Stimulated activated CD8-positive, alpha-beta memory T cell treated with anti-CD3 and anti-CD28 coated beads, Interleukin-2, amount 100 ng/mL, for 1 hour (primary cell): ENCODE measurements around the gene NF2.

Experiments
- DNase-seq, 2 donors: peaks; one replicate each; pipeline ENCODE4 v3.0.0-alpha.2; 2020; ENCODE audit warnings: low read depth in 2 of 2

The NF2 gene

DNA sequence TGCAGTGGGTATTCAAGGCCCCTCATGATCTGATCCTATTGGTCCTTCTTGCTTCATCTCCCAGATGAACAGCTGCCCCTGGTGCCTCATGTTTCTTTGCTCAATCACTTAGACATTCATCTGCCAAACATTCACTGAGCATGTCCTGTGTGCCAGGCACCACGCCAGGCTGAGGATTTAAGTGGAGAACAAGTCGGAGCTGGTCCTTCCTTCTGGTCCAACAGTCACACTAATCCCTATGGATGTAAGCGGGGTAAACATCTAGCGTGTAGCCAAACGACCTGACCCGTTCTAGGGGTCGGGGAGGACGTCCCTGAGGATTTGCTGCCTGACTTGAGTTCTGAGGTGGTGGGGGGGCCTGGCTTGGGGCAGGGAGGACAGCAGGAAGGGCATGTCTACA lies 141.5 kb downstream of the NF2 start:
- no peak for DNase-seq

DNA sequence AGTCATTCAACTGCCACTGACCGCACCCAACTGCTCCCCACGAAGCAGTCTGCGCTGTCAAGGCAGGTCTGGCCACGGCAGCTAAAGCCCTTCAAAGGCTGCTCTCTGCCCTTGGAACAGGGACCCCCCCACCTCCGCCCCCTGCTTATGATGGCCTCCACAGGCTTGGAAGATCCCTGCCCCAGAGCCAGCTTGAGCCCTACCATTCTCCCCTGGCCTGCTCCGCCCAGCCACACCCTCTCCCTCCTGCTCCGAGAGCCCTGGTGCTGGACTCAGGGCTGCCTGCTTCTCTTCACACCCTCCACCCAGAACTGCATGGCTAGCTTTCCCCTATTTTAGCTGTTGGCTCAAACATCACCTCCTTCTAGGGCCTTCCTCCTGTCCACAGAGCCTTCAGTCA lies 144.4 kb downstream of the NF2 start:
- DNase-seq, result no peak
